PFSK-1 (cell line): Measurements from ENCODE around the gene ATG16L1.

Source experiments
- TAF1 ChIP-seq: IDR thresholded peaks from 2 replicates; pipeline ENCODE4 v1.6.1; 2012; ENCODE audit warnings: low read length, control low read depth, borderline replicate concordance; ENCODE audit not compliant: insufficient read depth
- TF ChIP-seq, protein P1 (sequence below), 2 experiments: IDR thresholded peaks; 2 replicates each; pipeline versions ENCODE4 v1.6.1 to v1.8.0; 2011 to 2012; ENCODE audit warnings: low read depth in 2 of 2, low read length in 2 of 2, control low read depth in 1 of 2, inconsistent platforms in 1 of 2, mild to moderate bottlenecking in 1 of 2, moderate library complexity in 1 of 2; ENCODE audit not compliant: insufficient read depth in 1 of 2

DNA sequence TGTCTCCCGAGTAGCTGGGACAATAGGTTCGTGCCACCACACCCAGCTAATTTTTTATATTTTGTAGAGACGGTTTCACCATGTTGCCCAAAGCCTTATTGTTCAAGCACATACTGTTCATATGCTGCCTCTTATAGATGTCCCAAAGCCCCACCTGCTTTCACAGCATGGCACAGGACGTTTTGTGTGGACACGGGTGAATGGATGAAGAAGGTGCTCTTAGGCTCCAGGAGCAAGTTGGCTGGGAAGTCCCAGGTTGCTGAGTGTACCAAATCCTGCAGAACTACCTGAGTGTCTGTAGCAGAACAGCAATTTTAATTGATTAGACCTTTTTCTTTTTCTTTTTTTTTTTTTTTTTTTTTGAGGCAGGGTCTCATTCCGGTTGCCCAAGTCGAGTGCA is 45.6 kb downstream of the ATG16L1 start:
- TF ChIP-seq, protein P1, sequence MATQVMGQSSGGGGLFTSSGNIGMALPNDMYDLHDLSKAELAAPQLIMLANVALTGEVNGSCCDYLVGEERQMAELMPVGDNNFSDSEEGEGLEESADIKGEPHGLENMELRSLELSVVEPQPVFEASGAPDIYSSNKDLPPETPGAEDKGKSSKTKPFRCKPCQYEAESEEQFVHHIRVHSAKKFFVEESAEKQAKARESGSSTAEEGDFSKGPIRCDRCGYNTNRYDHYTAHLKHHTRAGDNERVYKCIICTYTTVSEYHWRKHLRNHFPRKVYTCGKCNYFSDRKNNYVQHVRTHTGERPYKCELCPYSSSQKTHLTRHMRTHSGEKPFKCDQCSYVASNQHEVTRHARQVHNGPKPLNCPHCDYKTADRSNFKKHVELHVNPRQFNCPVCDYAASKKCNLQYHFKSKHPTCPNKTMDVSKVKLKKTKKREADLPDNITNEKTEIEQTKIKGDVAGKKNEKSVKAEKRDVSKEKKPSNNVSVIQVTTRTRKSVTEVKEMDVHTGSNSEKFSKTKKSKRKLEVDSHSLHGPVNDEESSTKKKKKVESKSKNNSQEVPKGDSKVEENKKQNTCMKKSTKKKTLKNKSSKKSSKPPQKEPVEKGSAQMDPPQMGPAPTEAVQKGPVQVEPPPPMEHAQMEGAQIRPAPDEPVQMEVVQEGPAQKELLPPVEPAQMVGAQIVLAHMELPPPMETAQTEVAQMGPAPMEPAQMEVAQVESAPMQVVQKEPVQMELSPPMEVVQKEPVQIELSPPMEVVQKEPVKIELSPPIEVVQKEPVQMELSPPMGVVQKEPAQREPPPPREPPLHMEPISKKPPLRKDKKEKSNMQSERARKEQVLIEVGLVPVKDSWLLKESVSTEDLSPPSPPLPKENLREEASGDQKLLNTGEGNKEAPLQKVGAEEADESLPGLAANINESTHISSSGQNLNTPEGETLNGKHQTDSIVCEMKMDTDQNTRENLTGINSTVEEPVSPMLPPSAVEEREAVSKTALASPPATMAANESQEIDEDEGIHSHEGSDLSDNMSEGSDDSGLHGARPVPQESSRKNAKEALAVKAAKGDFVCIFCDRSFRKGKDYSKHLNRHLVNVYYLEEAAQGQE (IDR thresholded peaks at IDR 0.05; ENCODE audit: insufficient read depth in 1 of 2, low read depth in 2 of 2, low read length in 2 of 2): no peak
- TF ChIP-seq TAF1: no peak
